DOHH2 (cell line): ENCODE measurements around the gene PLBD2.

Experiments used
- H3F3A ChIP-seq: fragments of 200-600 bp; sonication (generic), shearing (Covaris generic); 2 replicates; pipeline ENCODE4 v1.6.0; 2016; ENCODE audit warnings: antibody characterized with exemption, mild to moderate bottlenecking; ENCODE audit not compliant: control insufficient read depth, insufficient read depth
- H3K27ac ChIP-seq: fragments of 200-600 bp; sonication (generic); 2 replicates; pipeline ENCODE4 v1.5.1; 2014; ENCODE audit warnings: low read depth, mild to moderate bottlenecking, low read length, moderate library complexity
- H3K27me3 ChIP-seq: fragments of 200-600 bp; sonication (generic); 2 replicates; pipeline ENCODE4 v1.6.1; 2014; ENCODE audit warnings: mild to moderate bottlenecking, low read length, mixed read lengths; ENCODE audit not compliant: control insufficient read depth
- H3K36me3 ChIP-seq: fragments of 200-600 bp; sonication (generic); 2 replicates; pipeline ENCODE4 v1.6.1; 2014; ENCODE audit warnings: mild to moderate bottlenecking, low read length, moderate library complexity, mixed read lengths; ENCODE audit not compliant: control insufficient read depth
- H3K4me1 ChIP-seq: fragments of 200-600 bp; sonication (generic); 2 replicates; pipeline ENCODE4 v1.6.1; 2014; ENCODE audit warnings: mild to moderate bottlenecking, low read length, mixed read lengths; ENCODE audit not compliant: control insufficient read depth
- H3K4me2 ChIP-seq: fragments of 200-600 bp; sonication (generic); 2 replicates; pipeline ENCODE4 v1.6.0; 2014; ENCODE audit warnings: mild to moderate bottlenecking, low read length, moderate library complexity
- H3K4me3 ChIP-seq: fragments of 200-600 bp; sonication (generic); 2 replicates; pipeline ENCODE4 v1.5.1; 2014; ENCODE audit warnings: mild to moderate bottlenecking, low read length, mixed read lengths
- H3K79me2 ChIP-seq: fragments of 200-600 bp; sonication (generic); 2 replicates; pipeline ENCODE4 v1.6.1; 2014; ENCODE audit warnings: mild to moderate bottlenecking, low read length, mixed read lengths; ENCODE audit not compliant: control insufficient read depth
- H3K9me2 ChIP-seq: fragments of 200-600 bp; sonication (generic); replicated peaks from 2 replicates; pipeline ENCODE4 v1.6.1; 2014; ENCODE audit warnings: mild to moderate bottlenecking, low read length, mixed read lengths; ENCODE audit not compliant: control insufficient read depth
- H3K9me3 ChIP-seq: fragments of 200-600 bp; sonication (generic); 2 replicates; pipeline ENCODE4 v1.6.1; 2014; ENCODE audit warnings: antibody characterized with exemption, low read length, mixed read lengths; ENCODE audit not compliant: control insufficient read depth, insufficient read depth
- H4K20me1 ChIP-seq: fragments of 200-600 bp; sonication (generic); 2 replicates; pipeline ENCODE4 v1.6.0; 2014; ENCODE audit warnings: low read depth, mild to moderate bottlenecking, antibody characterized with exemption, low read length, moderate library complexity; ENCODE audit not compliant: control insufficient read depth, insufficient read depth
- CTCF ChIP-seq: fragments of 200-600 bp; sonication (generic); IDR thresholded peaks from one replicate; pipeline ENCODE4 v1.5.1; 2014; ENCODE audit warnings: antibody characterized with exemption, mild to moderate bottlenecking, low read depth, low read length; ENCODE audit not compliant: poor library complexity, severe bottlenecking
- EZH2phosphoT487 ChIP-seq: fragments of 200-600 bp; sonication (generic); IDR thresholded peaks from 2 replicates; pipeline ENCODE4 v1.6.1; 2017; ENCODE audit warnings: borderline replicate concordance, mild to moderate bottlenecking, antibody characterized with exemption, low read length, moderate library complexity, mixed read lengths

PLBD2 gene

GRCh38 chr12:113391650-113392337 lies 33.4 kb downstream of the PLBD2 start:
- H3F3A ChIP-seq = no peaks in the 10 kb centered on the region
- H3K4me1 ChIP-seq = peaks cover 6% of the 10 kb centered on the region; the same call in 1 of the 2 replicates
- H3K79me2 ChIP-seq = no peaks in the 10 kb centered on the region
- no peaks in the 10 kb centered on the region for H3K36me3 ChIP-seq
- H3K4me3 ChIP-seq = no peak overlapping the region
- no peaks in the 10 kb centered on the region for H3K9me2 ChIP-seq
- H3K27me3 ChIP-seq = no peaks in the 10 kb centered on the region
- no peaks in the 10 kb centered on the region for H4K20me1 ChIP-seq
- H3K9me3 ChIP-seq = no peaks in the 10 kb centered on the region
- H3K4me2 ChIP-seq = no peak overlapping the region
- TF ChIP-seq CTCF = no peak
- TF ChIP-seq EZH2phosphoT487 = no peak
- no peak overlapping the region for H3K27ac ChIP-seq

- Histone ChIP-seq H3K27me3 (no peaks in the 10 kb centered on the region), H3K27ac (no peak overlapping the region), H3K79me2 (no peaks in the 10 kb centered on the region), H3K4me3 (no peak overlapping the region), H3F3A (no peaks in the 10 kb centered on the region), H3K4me2 (no peak overlapping the region), H3K9me2 (no peaks in the 10 kb centered on the region), H3K4me1 (peaks cover 6% of the 10 kb centered on the region; the same call in 1 of the 2 replicates), H3K9me3 (no peaks in the 10 kb centered on the region), H4K20me1 (no peaks in the 10 kb centered on the region), H3K36me3 (no peaks in the 10 kb centered on the region)
- no peak for TF ChIP-seq EZH2phosphoT487
- TF ChIP-seq CTCF = no peak
These were observed 34.1 kb downstream of the PLBD2 start for GRCh38 chr12:113392520-113392919.

- Histone ChIP-seq H3K4me1 (peaks cover 6% of the 10 kb centered on the region; the same call in 1 of the 2 replicates), H3K79me2 (no peaks in the 10 kb centered on the region), H3F3A (no peaks in the 10 kb centered on the region), H3K4me3 (no peak overlapping the region), H3K9me2 (no peaks in the 10 kb centered on the region), H3K4me2 (no peak overlapping the region), H3K36me3 (no peaks in the 10 kb centered on the region), H4K20me1 (no peaks in the 10 kb centered on the region), H3K9me3 (no peaks in the 10 kb centered on the region), H3K27ac (no peak overlapping the region), H3K27me3 (no peaks in the 10 kb centered on the region)
- TF ChIP-seq EZH2phosphoT487 (no peak), CTCF (no peak)
These were observed 34.7 kb downstream of the PLBD2 start for GRCh38 chr12:113392988-113393579.
